ENCODE results near the gene DIDO1. TPM values are rescaled to one million over a fixed set of nuclear protein-coding genes. Genes with fewer than 3 reads are reported as not detected.

Gene DIDO1
- total and polyA plus RNA-seq, 2 of the 13 experiments (the other 11 are each of a cell fraction or from before 2014, with no cell fraction given): 75.0 to 75.1 TPM

DNA sequence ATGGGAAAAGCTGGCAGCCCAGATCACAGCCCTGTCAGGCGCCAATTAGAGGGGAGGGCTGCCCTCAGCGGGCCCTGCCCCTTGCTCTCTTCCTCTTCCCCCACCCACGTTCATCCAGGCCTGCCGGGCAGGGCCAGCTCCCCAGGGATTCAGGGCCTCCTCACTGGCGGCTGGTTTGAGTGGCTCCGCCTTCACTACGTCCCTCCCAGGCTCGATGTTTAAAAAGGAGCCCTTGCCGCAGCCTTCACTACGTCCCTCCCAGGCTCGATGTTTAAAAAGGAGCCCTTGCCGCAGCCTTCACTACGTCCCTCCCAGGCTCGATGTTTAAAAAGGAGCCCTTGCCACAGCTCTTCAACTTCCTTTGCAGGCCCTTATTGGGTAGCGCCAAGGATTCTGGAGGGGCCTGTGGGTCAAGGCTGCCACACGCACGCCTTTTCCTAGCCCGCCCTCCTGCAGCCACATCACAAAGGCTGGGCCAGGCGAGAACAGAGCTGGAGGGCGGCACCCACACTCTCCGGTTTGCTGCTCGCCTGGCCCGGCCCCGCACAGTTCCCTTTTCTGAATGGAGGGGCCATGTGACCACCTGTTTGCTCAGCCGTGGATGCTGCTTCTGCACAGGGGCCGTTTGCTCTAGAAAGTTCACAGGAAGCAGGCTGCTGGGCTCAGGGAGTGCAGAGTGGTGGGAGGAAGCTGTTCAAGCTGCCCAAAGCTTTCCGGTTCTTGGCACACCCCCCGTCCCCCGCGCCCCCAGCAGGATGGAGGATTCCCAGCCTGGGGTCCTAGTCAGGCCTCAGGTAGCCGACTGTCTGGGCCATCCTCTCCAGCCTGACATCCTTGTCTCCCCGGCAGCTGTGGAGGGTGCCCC is 27.8 kb upstream of the DIDO1 start (continued):
- TF ChIP-seq ZNF326 (CRISPR knock-in tag; IDR thresholded peaks at IDR 0.05; ENCODE audit: borderline replicate concordance): 0 out of 2 replicates have a peak, but pooled peaks have one; percentile 41
- TF ChIP-seq, protein P1, sequence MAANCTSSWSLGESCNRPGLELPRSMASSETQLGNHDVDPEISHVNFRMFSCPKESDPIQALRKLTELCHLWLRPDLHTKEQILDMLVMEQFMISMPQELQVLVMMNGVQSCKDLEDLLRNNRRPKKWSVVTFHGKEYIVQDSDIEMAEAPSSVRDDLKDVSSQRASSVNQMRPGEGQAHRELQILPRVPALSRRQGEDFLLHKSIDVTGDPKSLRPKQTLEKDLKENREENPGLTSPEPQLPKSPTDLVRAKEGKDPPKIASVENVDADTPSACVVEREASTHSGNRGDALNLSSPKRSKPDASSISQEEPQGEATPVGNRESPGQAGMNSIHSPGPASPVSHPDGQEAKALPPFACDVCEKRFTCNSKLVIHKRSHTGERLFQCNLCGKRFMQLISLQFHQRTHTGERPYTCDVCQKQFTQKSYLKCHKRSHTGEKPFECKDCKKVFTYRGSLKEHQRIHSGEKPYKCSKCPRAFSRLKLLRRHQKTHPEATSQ (CRISPR knock-in tag; IDR thresholded peaks at IDR 0.05; ENCODE audit: borderline replicate concordance): no peak; the same call in 1 of the 2 replicates
- peak; percentile 97 for TF ChIP-seq TMF1 (CRISPR knock-in tag; IDR thresholded peaks at IDR 0.05; ENCODE audit: low read depth)
- TF ChIP-seq SMC3 (IDR thresholded peaks at IDR 0.05; ENCODE audit: low read length): no peak
- no peak for TF ChIP-seq NFIC (IDR thresholded peaks at IDR 0.05; ENCODE audit: low read length)
- TF ChIP-seq ZNF335 (CRISPR knock-in tag; IDR thresholded peaks at IDR 0.05): peak; percentile 93
- peak; percentile 22; the same call in 1 of the 2 replicates for TF ChIP-seq PRDM15 (CRISPR knock-in tag; IDR thresholded peaks at IDR 0.05)
- TF ChIP-seq, protein P2, sequence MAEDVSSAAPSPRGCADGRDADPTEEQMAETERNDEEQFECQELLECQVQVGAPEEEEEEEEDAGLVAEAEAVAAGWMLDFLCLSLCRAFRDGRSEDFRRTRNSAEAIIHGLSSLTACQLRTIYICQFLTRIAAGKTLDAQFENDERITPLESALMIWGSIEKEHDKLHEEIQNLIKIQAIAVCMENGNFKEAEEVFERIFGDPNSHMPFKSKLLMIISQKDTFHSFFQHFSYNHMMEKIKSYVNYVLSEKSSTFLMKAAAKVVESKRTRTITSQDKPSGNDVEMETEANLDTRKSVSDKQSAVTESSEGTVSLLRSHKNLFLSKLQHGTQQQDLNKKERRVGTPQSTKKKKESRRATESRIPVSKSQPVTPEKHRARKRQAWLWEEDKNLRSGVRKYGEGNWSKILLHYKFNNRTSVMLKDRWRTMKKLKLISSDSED (CRISPR knock-in tag; IDR thresholded peaks at IDR 0.05): no peak
- TF ChIP-seq ZBTB20 (CRISPR knock-in tag; IDR thresholded peaks at IDR 0.05; ENCODE audit: borderline replicate concordance, low read depth): peak; percentile 87; the same call in 1 of the 2 replicates
- no peak for TF ChIP-seq HDAC6 (IDR thresholded peaks at IDR 0.05; ENCODE audit: low read depth, low read length)
- no peak for TF ChIP-seq ARNT (IDR thresholded peaks at IDR 0.05)
- no peak for TF ChIP-seq CENPT (CRISPR knock-in tag; IDR thresholded peaks at IDR 0.05; ENCODE audit: low read depth)
- no peak for TF ChIP-seq NBN (conservative IDR thresholded peaks at IDR 0.05)
- TF ChIP-seq, protein P3, sequence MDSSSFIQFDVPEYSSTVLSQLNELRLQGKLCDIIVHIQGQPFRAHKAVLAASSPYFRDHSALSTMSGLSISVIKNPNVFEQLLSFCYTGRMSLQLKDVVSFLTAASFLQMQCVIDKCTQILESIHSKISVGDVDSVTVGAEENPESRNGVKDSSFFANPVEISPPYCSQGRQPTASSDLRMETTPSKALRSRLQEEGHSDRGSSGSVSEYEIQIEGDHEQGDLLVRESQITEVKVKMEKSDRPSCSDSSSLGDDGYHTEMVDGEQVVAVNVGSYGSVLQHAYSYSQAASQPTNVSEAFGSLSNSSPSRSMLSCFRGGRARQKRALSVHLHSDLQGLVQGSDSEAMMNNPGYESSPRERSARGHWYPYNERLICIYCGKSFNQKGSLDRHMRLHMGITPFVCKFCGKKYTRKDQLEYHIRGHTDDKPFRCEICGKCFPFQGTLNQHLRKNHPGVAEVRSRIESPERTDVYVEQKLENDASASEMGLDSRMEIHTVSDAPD (CRISPR knock-in tag; IDR thresholded peaks at IDR 0.05): no peak
- no peak for TF ChIP-seq FOXK2 (IDR thresholded peaks at IDR 0.05)
- TF ChIP-seq NR2F1 (CRISPR knock-in tag; IDR thresholded peaks at IDR 0.05): peak; percentile 67 to 72; a peak in 3 of 4 replicates
- TF ChIP-seq MAFG (CRISPR knock-in tag; IDR thresholded peaks at IDR 0.05): peak; percentile 25; the same call in 1 of the 2 replicates
- no peak for TF ChIP-seq RFX5 (IDR thresholded peaks at IDR 0.05; ENCODE audit: low read depth, low read length)
- peak; percentile 83; the same call in 1 of the 2 replicates for TF ChIP-seq RFXANK (CRISPR knock-in tag; IDR thresholded peaks at IDR 0.05)
- TF ChIP-seq ZFP1 (CRISPR knock-in tag; IDR thresholded peaks at IDR 0.05): peak; percentile 87
- peak; percentile 98 for TF ChIP-seq DBP (CRISPR knock-in tag; IDR thresholded peaks at IDR 0.05; ENCODE audit: not compliant biosample characterization)

Measured in HepG2 (cell line).